H1 (cell line): ENCODE data around the gene CAPN2. TPM values are rescaled to one million over a fixed set of nuclear protein-coding genes. Genes with fewer than 3 reads are reported as not detected.
A peak's percentile ranks its signal among the peaks of the same experiment; 100 is the strongest.

Source experiments
- CTCF ChIA-PET: fragments of 300-600 bp; sonication (Branson Sonifier 250); formaldehyde crosslinking; loops from one replicate; lab custom pipeline; 2021; ENCODE audit not compliant: partially characterized antibody; lab: Charles Lee
- POLR2A ChIA-PET: fragments of 300-600 bp; sonication (Branson Sonifier 250); formaldehyde crosslinking; loops from one replicate; lab custom pipeline; 2021; ENCODE audit warnings: inconsistent platforms; ENCODE audit not compliant: partially characterized antibody; lab: Charles Lee
- DNase-seq, 2 experiments: peaks; one replicate each; pipeline versions ENCODE4 v3.0.0 to v3.0.0-alpha.2; 2010 to 2022; ENCODE audit warnings: low spot score in 2 of 2, low read depth in 1 of 2, mixed read lengths in 1 of 2
- FAIRE-seq: peaks from 2 replicates; lab custom pipeline; 2011; peaks lifted over from hg19 to GRCh38; lab: Jason Lieb, UNC
- H2AFZ ChIP-seq: 2 replicates; pipeline ENCODE4 v1.8.1; 2012; ENCODE audit warnings: low read length, inconsistent platforms
- H2AK5ac ChIP-seq: 2 replicates; pipeline ENCODE4 v1.6.1; 2013; ENCODE audit warnings: low read depth, low read length
- H2BK120ac ChIP-seq: replicated peaks from 2 replicates; pipeline ENCODE3; 2013; ENCODE audit warnings: low read depth, low read length, inconsistent platforms
- H2BK12ac ChIP-seq: 2 replicates; pipeline ENCODE4 v1.6.1; 2013; ENCODE audit warnings: low read depth, low read length
- H2BK15ac ChIP-seq: 2 replicates; pipeline ENCODE4 v1.6.1; 2013; ENCODE audit warnings: low read length
- H2BK20ac ChIP-seq: 2 replicates; pipeline ENCODE4 v1.6.1; 2013; ENCODE audit warnings: low read length
- H2BK5ac ChIP-seq: 2 replicates; pipeline ENCODE4 v1.6.1; 2013; ENCODE audit warnings: low read depth, low read length
- H3K14ac ChIP-seq: 2 replicates; pipeline ENCODE4 v1.6.1; 2013; ENCODE audit warnings: inconsistent platforms; ENCODE audit not compliant: insufficient read length
- H3K18ac ChIP-seq: 2 replicates; pipeline ENCODE4 v1.6.1; 2013; ENCODE audit warnings: low read length; ENCODE audit errors: extremely low read depth
- H3K23ac ChIP-seq: 2 replicates; pipeline ENCODE4 v1.6.1; 2013; ENCODE audit warnings: inconsistent platforms; ENCODE audit not compliant: insufficient read length
- H3K23me2 ChIP-seq: 2 replicates; pipeline ENCODE4 v1.6.1; 2013; ENCODE audit warnings: low read depth, low read length
- H3K27ac ChIP-seq: 2 replicates; pipeline ENCODE4 v1.6.1; 2011; ENCODE audit warnings: low read depth, low read length, inconsistent platforms
- H3K27me3 ChIP-seq, 4 experiments: replicated peaks in 1 of 4; 1 replicate in 1 of 4; 2 replicates in 3 of 4; pipeline versions ENCODE4 v1.6.1 to v1.8.1; 2011 to 2013; ENCODE audit warnings: low read length in 3 of 4, mild to moderate bottlenecking in 3 of 4, inconsistent platforms in 2 of 4, mixed read lengths in 2 of 4, moderate library complexity in 1 of 4; ENCODE audit not compliant: control insufficient read depth in 3 of 4, insufficient read depth in 3 of 4; ENCODE audit errors: extremely low read depth in 1 of 4
- H3K36me3 ChIP-seq, 4 experiments: 2 replicates each; pipeline versions ENCODE4 v1.6.1 to v1.8.1; 2011 to 2013; ENCODE audit warnings: mild to moderate bottlenecking in 4 of 4, low read length in 3 of 4, moderate library complexity in 2 of 4, control low read depth in 1 of 4, inconsistent platforms in 1 of 4; ENCODE audit not compliant: insufficient read depth in 4 of 4, control insufficient read depth in 2 of 4
- H3K4ac ChIP-seq: replicated peaks from 2 replicates; pipeline ENCODE3; 2013; ENCODE audit warnings: low read length, low read depth, mixed read lengths, inconsistent platforms; ENCODE audit not compliant: insufficient read length
- H3K4me1 ChIP-seq, 4 experiments: replicated peaks in 1 of 4; 1 replicate in 1 of 4; 2 replicates in 3 of 4; pipeline versions ENCODE4 v1.6.1 to v1.8.1; 2011 to 2013; ENCODE audit warnings: low read length in 3 of 4, inconsistent platforms in 2 of 4, mixed read lengths in 1 of 4; ENCODE audit not compliant: insufficient read depth in 4 of 4, control insufficient read depth in 3 of 4
- H3K4me2 ChIP-seq, 2 experiments: 2 replicates each; pipeline versions ENCODE4 v1.6.1 to v1.8.1; 2011 to 2013; ENCODE audit warnings: low read depth in 2 of 2, low read length in 2 of 2, control low read depth in 1 of 2, inconsistent platforms in 1 of 2, mild to moderate bottlenecking in 1 of 2; ENCODE audit not compliant: insufficient read depth in 1 of 2
- H3K4me3 ChIP-seq, 4 experiments: fragments of 200-600, 300-600 bp in 1 of 4; sonication (generic), shearing (Covaris generic), sonication (Bioruptor Twin) in 1 of 4; 2 replicates each; pipeline versions ENCODE4 v1.5.1 to v1.8.1; 2011 to 2016; ENCODE audit warnings: low read length in 4 of 4, low read depth in 3 of 4, control low read depth in 2 of 4, inconsistent platforms in 2 of 4, mild to moderate bottlenecking in 2 of 4, mixed read lengths in 1 of 4, moderate library complexity in 1 of 4; ENCODE audit not compliant: insufficient read depth in 2 of 4; ENCODE audit errors: extremely low read depth in 1 of 4
- H3K56ac ChIP-seq: replicated peaks from 2 replicates; pipeline ENCODE3; 2013; ENCODE audit warnings: low read depth, mild to moderate bottlenecking, mixed read lengths, low read length, inconsistent platforms; ENCODE audit not compliant: insufficient read length
- H3K79me1 ChIP-seq: 2 replicates; pipeline ENCODE4 v1.6.1; 2013; ENCODE audit warnings: low read depth, low read length, control low read depth
- H3K79me2 ChIP-seq, 2 experiments: 2 replicates each; pipeline versions ENCODE4 v1.6.1 to v1.8.1; 2012 to 2013; ENCODE audit warnings: low read length in 2 of 2, mild to moderate bottlenecking in 2 of 2, inconsistent platforms in 1 of 2; ENCODE audit not compliant: insufficient read depth in 2 of 2, control insufficient read depth in 1 of 2
- H3K9ac ChIP-seq, 4 experiments: replicated peaks in 1 of 4; 1 replicate in 1 of 4; 2 replicates in 3 of 4; pipeline versions ENCODE4 v1.6.1 to v1.8.1; 2011 to 2013; ENCODE audit warnings: low read depth in 3 of 4, low read length in 3 of 4, control low read depth in 2 of 4, mild to moderate bottlenecking in 2 of 4, moderate library complexity in 2 of 4, inconsistent platforms in 1 of 4; ENCODE audit errors: extremely low read depth in 1 of 4
- H3K9me3 ChIP-seq, 2 experiments: 2 replicates each; pipeline versions ENCODE4 v1.6.1 to v1.8.1; 2012 to 2013; ENCODE audit warnings: mild to moderate bottlenecking in 2 of 2, moderate library complexity in 2 of 2, control low read depth in 1 of 2, inconsistent platforms in 1 of 2, low read depth in 1 of 2, low read length in 1 of 2, mixed read lengths in 1 of 2; ENCODE audit not compliant: insufficient read depth in 2 of 2
- H4K20me1 ChIP-seq, 2 experiments: replicated peaks in 1 of 2; 2 replicates each; pipeline versions ENCODE3 to v1.8.1; 2011 to 2013; ENCODE audit warnings: inconsistent platforms in 2 of 2, low read length in 2 of 2, mild to moderate bottlenecking in 1 of 2; ENCODE audit not compliant: insufficient read depth in 2 of 2, control insufficient read depth in 1 of 2
- H4K5ac ChIP-seq: 2 replicates; pipeline ENCODE4 v1.6.1; 2013; ENCODE audit warnings: low read length, low read depth, mixed read lengths, inconsistent platforms; ENCODE audit not compliant: insufficient read length
- H4K8ac ChIP-seq: 2 replicates; pipeline ENCODE4 v1.8.0; 2013; ENCODE audit warnings: mild to moderate bottlenecking, moderate library complexity, low read length, inconsistent platforms; ENCODE audit not compliant: insufficient read depth; ENCODE audit errors: extremely low read depth
- H4K91ac ChIP-seq: replicated peaks from 2 replicates; pipeline ENCODE3; 2013; ENCODE audit warnings: low read length, mixed read lengths, inconsistent platforms; ENCODE audit not compliant: insufficient read length
- CBX8 ChIP-seq: fragments of 300-800, 300-1000 bp; sonication (generic); IDR thresholded peaks from 2 replicates; pipeline ENCODE4 v1.7.1; 2016; ENCODE audit warnings: low read depth, low read length, borderline replicate concordance
- CTBP2 ChIP-seq: IDR thresholded peaks from 2 replicates; pipeline ENCODE4 v1.7.0; 2011; ENCODE audit warnings: borderline replicate concordance, mild to moderate bottlenecking, moderate library complexity, mixed read lengths, low read length; ENCODE audit not compliant: insufficient read depth, insufficient read length
- E2F6 ChIP-seq: IDR thresholded peaks from 2 replicates; pipeline ENCODE4 v1.6.1; 2012; ENCODE audit warnings: inconsistent platforms
- EZH2 ChIP-seq: fragments of 200-600 bp; sonication (generic); IDR thresholded peaks from 2 replicates; pipeline ENCODE4 v1.7.1; 2012; ENCODE audit warnings: low read depth, mild to moderate bottlenecking, moderate library complexity, low read length, inconsistent platforms; ENCODE audit not compliant: severe bottlenecking
- JUND ChIP-seq: IDR thresholded peaks from 2 replicates; pipeline ENCODE4 v1.6.1; 2011; ENCODE audit warnings: mild to moderate bottlenecking, improper control_type of control experiment, low read length
- KDM4A ChIP-seq: IDR thresholded peaks from one replicate; pipeline ENCODE4 v1.7.1; 2012; ENCODE audit warnings: low read depth, mild to moderate bottlenecking, moderate library complexity, low read length, inconsistent platforms; ENCODE audit not compliant: severe bottlenecking
- RFX5 ChIP-seq: IDR thresholded peaks from 2 replicates; pipeline ENCODE4 v1.6.1; 2011; ENCODE audit warnings: low read depth, low read length, improper control_type of control experiment, borderline replicate concordance
- SUZ12 ChIP-seq: fragments of 200-600 bp; sonication (generic); IDR thresholded peaks from 2 replicates; pipeline ENCODE4 v1.6.1; 2012; ENCODE audit warnings: mild to moderate bottlenecking, inconsistent platforms, low read length, moderate library complexity, mixed read lengths
- WGBS, 2 experiments: shearing (Covaris generic) in 1 of 2; methylation state at CpG; one replicate each; pipeline versions ENCODE4 v1.1.6 to v1.1.7; 2013 to 2015; ENCODE audit warnings: low lambda C conversion rate in 2 of 2, mixed read lengths in 2 of 2, inconsistent platforms in 1 of 2, low coverage in 1 of 2, missing lambda C conversion rate in 1 of 2; ENCODE audit not compliant: insufficient replicate concordance in 2 of 2, insufficient coverage in 1 of 2, insufficient read length in 1 of 2; ENCODE audit errors: extremely low coverage in 1 of 2, missing lambda C conversion rate in 1 of 2; 5-methylcytosine and 5-hydroxymethylcytosine counted together
- polyA plus RNA-seq, 7 experiments: library from polyadenylated mRNA; depleted of rRNA in 3 of 7; stranded (reverse) in 5 of 7; unstranded in 2 of 7; fragments of >200 nt in 5 of 7; fragments of 200-250 nt in 2 of 7; gene quantifications; 1 replicate in 5 of 7; 2 replicates in 1 of 7; 4 replicates in 1 of 7; pipeline versions ENCODE4 v1.2.1 to v1.2.3, GENCODE V29; 2011 to 2013; ENCODE audit warnings: missing spikeins in 2 of 7, mixed read lengths in 2 of 7
- total RNA-seq: library from RNA; stranded (reverse); fragmentation: NEBNext Ultra II Directional; extraction: Animal tissue kit (Norgen Biotek cat#: 25700); gene quantifications from 2 replicates; pipeline ENCODE4 v1.2.1, GENCODE V29; 2021

The CAPN2 gene
- total and polyA plus RNA-seq, 2 of the 8 experiments (the other 6 are each of a cell fraction or from before 2014, with no cell fraction given): 9.2 to 10.3 TPM

DNA sequence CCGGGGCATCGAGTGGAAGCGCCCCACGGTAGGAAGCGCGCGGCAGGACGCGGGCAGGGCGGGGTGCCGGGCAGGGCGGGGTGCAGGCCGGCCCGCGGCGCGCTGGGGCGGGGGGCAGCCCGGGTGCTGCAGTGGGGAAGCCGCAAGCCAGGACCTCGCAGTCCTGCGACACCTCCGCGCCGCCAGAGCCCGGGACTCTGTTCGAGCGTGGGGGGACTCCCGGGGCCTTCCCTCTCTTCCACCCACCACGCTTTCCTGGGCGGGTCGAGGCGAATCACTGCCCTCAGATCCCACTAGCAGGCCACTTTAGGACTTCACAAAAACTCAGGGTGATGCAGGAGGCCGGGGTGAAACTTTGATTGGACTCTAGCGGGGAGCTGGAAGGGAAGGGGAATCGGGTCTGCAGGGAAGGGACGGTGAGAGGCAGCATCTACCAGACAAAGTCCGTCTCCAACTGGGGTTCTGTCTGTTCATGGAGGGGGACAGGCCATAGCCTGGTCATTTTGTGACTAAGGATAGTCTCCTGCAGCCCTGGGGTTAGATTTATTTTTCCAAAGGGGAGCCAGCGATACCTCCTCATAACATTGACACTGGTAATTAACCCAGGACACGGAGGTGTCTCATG lies 623 bp downstream of the CAPN2 start:
- DNase-seq (peak in 1 of 2 experiments; percentile 67), FAIRE-seq (no peak)
- peak overlapping the region; percentile 58 to 76 (median 62) for H3K4me3 ChIP-seq
- H3K79me1 ChIP-seq: no peaks in the 10 kb centered on the region
- no peak overlapping the region for H3K23ac ChIP-seq
- H3K14ac ChIP-seq: no peak overlapping the region
- H3K4me2 ChIP-seq: peak overlapping the region; percentile 82 to 84
- peaks cover 8% of the 10 kb centered on the region; the same call in 1 of the 2 replicates for H3K23me2 ChIP-seq
- H2AFZ ChIP-seq: no peak overlapping the region; the same call in 1 of the 2 replicates
- no peak overlapping the region for H2BK12ac ChIP-seq
- H3K18ac ChIP-seq: peak overlapping the region; percentile 81
- no peak overlapping the region for H2AK5ac ChIP-seq
- POLR2A ChIA-PET: interaction anchor here (1.0 to 2.4 kb wide), 6 partner anchors 16 to 132 kb away, joined by 3 to 10 read pairs (median 5); partner anchors contain the start of gene TP53BP2
- H3K27ac ChIP-seq: no peak overlapping the region
- no peak overlapping the region for H2BK20ac ChIP-seq
- CTCF ChIA-PET: interaction anchor here (0.6 to 5.2 kb wide), 7 partner anchors 15 to 338 kb away, joined by 3 to 50 read pairs (median 5); no protein-coding TSS in a partner anchor
- no peak overlapping the region for H2BK5ac ChIP-seq
- no peaks in the 10 kb centered on the region for H3K79me2 ChIP-seq
- H2BK120ac ChIP-seq: no peak overlapping the region
- no peaks in the 10 kb centered on the region for H3K36me3 ChIP-seq
- H4K20me1 ChIP-seq: peaks cover 0 to 2% of the 10 kb centered on the region in 2 experiments
- peak overlapping the region; percentile 89 for H4K8ac ChIP-seq
- H3K4me1 ChIP-seq: peaks cover 4 to 13% (median 9%) of the 10 kb centered on the region in 4 experiments; a peak in 6 of 7 replicates
- no peak overlapping the region for H3K4ac ChIP-seq
- peak overlapping the region; percentile 61; the same call in 1 of the 2 replicates for H2BK15ac ChIP-seq
- no peak overlapping the region for H4K5ac ChIP-seq
- H3K27me3 ChIP-seq: peaks cover 0 to 56% (median 44%) of the 10 kb centered on the region in 4 experiments; a peak in 6 of 7 replicates
- 16% methylated on average over 20 of the region's 40 CpGs; no CpG with 5 or more reads in 1 of the 2 experiments for WGBS, 2 experiments
- TF ChIP-seq KDM4A (peak; percentile 11), JUND (no peak), CBX8 (no peak), EZH2 (peak; percentile 57), E2F6 (0 out of 2 replicates have a peak, but pooled peaks have one; percentile 12), SUZ12 (peak; percentile 54), RFX5 (no peak), CTBP2 (no peak)
- no peak overlapping the region for H4K91ac ChIP-seq
- H3K9me3 ChIP-seq: no peaks in the 10 kb centered on the region
- H3K9ac ChIP-seq: peak overlapping the region in 3 of 4 experiments; percentile 31 to 76 (median 68); a peak in 6 of 7 replicates
- no peak overlapping the region for H3K56ac ChIP-seq
